Tibial nerve (tissue), 4 donors: ENCODE data around the gene ZSCAN22. TPM values are rescaled to one million over a fixed set of nuclear protein-coding genes. Genes with fewer than 3 reads are reported as not detected.

Experiments
- DNase-seq, 2 donors: peaks; one replicate each; pipeline ENCODE4 v3.0.0-alpha.2; 2019; ENCODE audit warnings: low spot score in 2 of 2
- H3K27ac ChIP-seq, 4 donors: fragments of 200-600 bp; sonication (generic) in 3 of 4; one replicate each; pipeline ENCODE4 v1.5.1; 2017 to 2019; ENCODE audit warnings: mild to moderate bottlenecking in 1 of 4
- H3K27me3 ChIP-seq, 2 donors: fragments of 200-600 bp; sonication (generic) in 1 of 2; one replicate each; pipeline versions ENCODE4 v1.5.1 to v1.6.0; 2017 to 2019
- H3K36me3 ChIP-seq, 3 donors: fragments of 200-600 bp; sonication (generic); one replicate each; pipeline ENCODE4 v1.5.1; 2018 to 2019
- H3K4me1 ChIP-seq, 4 donors: fragments of 200-600 bp; sonication (generic) in 3 of 4; one replicate each; pipeline ENCODE4 v1.5.1; 2017 to 2019
- H3K4me3 ChIP-seq, 4 donors: fragments of 200-600 bp; sonication (generic) in 3 of 4; one replicate each; pipeline ENCODE4 v1.5.1; 2017 to 2019; ENCODE audit warnings: mild to moderate bottlenecking in 1 of 4, moderate library complexity in 1 of 4
- H3K9me3 ChIP-seq, 4 donors: fragments of 200-600 bp; sonication (generic) in 3 of 4; one replicate each; pipeline ENCODE4 v1.5.1; 2017 to 2019
- CTCF ChIP-seq, 5 experiments: fragments of 200-600 bp in 3 of 5; fragments of 450-650 bp in 2 of 5; sonication (generic) in 3 of 5; IDR thresholded peaks; one replicate each; pipeline ENCODE4 v1.5.1; 2016 to 2019; ENCODE audit warnings: antibody characterized with exemption in 5 of 5, mild to moderate bottlenecking in 3 of 5, moderate library complexity in 2 of 5
- EP300 ChIP-seq, 2 donors: sonication (generic); formaldehyde crosslinking; IDR thresholded peaks; one replicate each; pipeline ENCODE4 v1.6.1; 2017; ENCODE audit warnings: antibody characterized with exemption in 2 of 2, mild to moderate bottlenecking in 1 of 2
- POLR2A ChIP-seq, 2 donors: fragments of 450-650 bp; IDR thresholded peaks; one replicate each; pipeline ENCODE4 v1.6.1; 2017; ENCODE audit warnings: antibody characterized with exemption in 2 of 2, mild to moderate bottlenecking in 2 of 2, moderate library complexity in 2 of 2
- WGBS, 2 donors: methylation state at CpG; one replicate each; pipeline ENCODE4 v1.1.5; 2018; 5-methylcytosine and 5-hydroxymethylcytosine counted together
- total RNA-seq, 4 donors: library from RNA; depleted of rRNA; stranded (reverse); fragments of >200 nt; gene quantifications; one replicate each; pipeline ENCODE4 v1.1.0, GENCODE V29; 2016

ZSCAN22 gene
- total RNA-seq, 4 donors from 2014 or later = 2.2 to 4.8 (median 4.2) TPM

GRCh38 chr19:58357481-58358145, 30.8 kb downstream of the ZSCAN22 start:
- Histone ChIP-seq H3K27me3 (peaks cover 0 to 18% of the 10 kb centered on the region in 2 donors), H3K4me3 (peak overlapping the region in 1 of 4 donors; percentile 41), H3K9me3 (peaks cover 0 to 5% (median 0%) of the 10 kb centered on the region in 4 donors), H3K27ac (no peak overlapping the region), H3K36me3 (peaks cover 0 to 45% (median 0%) of the 10 kb centered on the region in 3 donors), H3K4me1 (peaks cover 0 to 28% (median 14%) of the 10 kb centered on the region in 4 donors)
- 68 to 76% methylated on average over 18 of the region's 19 CpGs for WGBS, 2 donors
- TF ChIP-seq POLR2A (IDR thresholded peaks at IDR 0.05) (no peak), EP300 (IDR thresholded peaks at IDR 0.05) (no peak), CTCF (IDR thresholded peaks at IDR 0.05) (no peak)
- no peak for DNase-seq

GRCh38 chr19:58361900-58362271, 35.1 kb downstream of the ZSCAN22 start:
- Histone ChIP-seq H3K9me3 (no peaks in the 10 kb centered on the region), H3K4me3 (peak overlapping the region; percentile 61 to 84 (median 76)), H3K27ac (peak overlapping the region; percentile 80 to 97 (median 94)), H3K27me3 (peaks cover 0 to 4% of the 10 kb centered on the region in 2 donors), H3K4me1 (peaks cover 0 to 24% (median 9%) of the 10 kb centered on the region in 4 donors), H3K36me3 (peaks cover 0 to 37% (median 0%) of the 10 kb centered on the region in 3 donors)
- no peak for DNase-seq
- no peak for TF ChIP-seq POLR2A (IDR thresholded peaks at IDR 0.05)
- no peak for TF ChIP-seq EP300 (IDR thresholded peaks at IDR 0.05)
- no peak for TF ChIP-seq CTCF (IDR thresholded peaks at IDR 0.05)
- 3 to 4% methylated on average over 28 of the region's 28 CpGs for WGBS, 2 donors

DNA sequence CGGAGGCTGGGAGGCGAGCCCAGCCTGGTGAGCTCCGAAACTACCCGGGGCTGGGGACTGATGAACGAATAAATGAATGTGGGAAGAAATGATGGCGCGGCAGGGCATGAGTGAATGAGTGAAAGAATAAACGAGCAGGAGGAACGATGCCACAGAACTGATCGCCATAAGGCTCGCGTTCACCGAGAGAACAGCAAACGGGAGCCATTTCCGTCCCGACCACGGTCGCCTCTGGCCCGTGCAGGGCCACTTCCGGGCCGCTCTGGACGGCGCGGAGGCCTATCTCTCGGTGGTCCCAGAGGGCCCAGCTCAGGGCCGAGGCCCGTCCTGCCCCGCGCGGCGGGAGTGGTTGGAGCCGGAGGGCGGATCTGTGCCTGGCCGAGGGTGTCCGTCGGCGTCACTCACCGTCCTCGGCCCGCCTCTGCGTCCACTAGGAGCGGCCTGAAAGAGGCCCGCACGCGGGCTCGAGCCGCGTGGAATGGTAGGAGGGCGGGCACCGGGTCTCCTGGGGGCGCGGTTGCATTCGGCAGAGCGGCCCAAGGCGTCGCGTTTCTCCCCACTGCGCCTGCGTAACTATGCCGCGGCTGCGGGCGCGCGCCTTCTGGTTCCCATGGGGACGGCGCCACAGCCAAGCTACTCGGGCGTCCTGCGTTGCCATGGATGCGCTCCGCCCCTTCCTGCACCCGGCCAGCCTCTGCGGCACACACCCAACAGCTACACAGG, 35.6 kb downstream of the ZSCAN22 start, which contains the start of gene ZNF497:
Gene ZNF497 (minus strand): TSS at position 480 of the 723 bp plus-strand sequence. CDS start 5,116 bp downstream, outside the sequence.
- Histone ChIP-seq H3K27ac (peak within 1 kb of the TSS; percentile 80 to 97 (median 94)), H3K4me1 (peaks cover 0 to 19% (median 6%) of the 10 kb centered on the region in 4 donors), H3K9me3 (no peaks in the 10 kb centered on the region), H3K27me3 (no peaks in the 10 kb centered on the region), H3K4me3 (peak within 1 kb of the TSS; percentile 61 to 84 (median 76)), H3K36me3 (peaks cover 0 to 37% (median 0%) of the 10 kb centered on the region in 3 donors)
- TF ChIP-seq EP300 (IDR thresholded peaks at IDR 0.05) (peak; percentile 91 to 93), POLR2A (IDR thresholded peaks at IDR 0.05) (peak; percentile 10 to 49), CTCF (IDR thresholded peaks at IDR 0.05) (peak in 2 of 5 experiments; percentile 46 to 48)
- 0 to 1% methylated on average over 18 to 48 of the region's 74 CpGs for WGBS, 2 donors
- peak; percentile 93 for DNase-seq

GRCh38 chr19:58364146-58364545, 37.4 kb downstream of the ZSCAN22 start:
- TF ChIP-seq CTCF (IDR thresholded peaks at IDR 0.05) (no peak), EP300 (IDR thresholded peaks at IDR 0.05) (no peak), POLR2A (IDR thresholded peaks at IDR 0.05) (no peak)
- Histone ChIP-seq H3K4me1 (peaks cover 0 to 16% (median 5%) of the 10 kb centered on the region in 4 donors), H3K27ac (no peak overlapping the region), H3K27me3 (no peaks in the 10 kb centered on the region), H3K36me3 (peaks cover 0 to 35% (median 0%) of the 10 kb centered on the region in 3 donors), H3K4me3 (no peak overlapping the region), H3K9me3 (no peaks in the 10 kb centered on the region)
- DNase-seq = no peak
- 71 to 82% methylated on average over 5 of the region's 5 CpGs for WGBS, 2 donors
